ENCODE data around the gene ZDHHC9. TPM values are rescaled to one million over a fixed set of nuclear protein-coding genes. Genes with fewer than 3 reads are reported as not detected.
"Not testable (repeated sequence)": the region's sequence is repeated elsewhere in the genome, so short reads cannot be mapped to it uniquely, and the experiment has no call there.

Gene ZDHHC9
- 13.9 and 17.4 TPM in 2 replicates for total RNA-seq (2014; rRNA removed; shearing (Covaris generic))

DNA sequence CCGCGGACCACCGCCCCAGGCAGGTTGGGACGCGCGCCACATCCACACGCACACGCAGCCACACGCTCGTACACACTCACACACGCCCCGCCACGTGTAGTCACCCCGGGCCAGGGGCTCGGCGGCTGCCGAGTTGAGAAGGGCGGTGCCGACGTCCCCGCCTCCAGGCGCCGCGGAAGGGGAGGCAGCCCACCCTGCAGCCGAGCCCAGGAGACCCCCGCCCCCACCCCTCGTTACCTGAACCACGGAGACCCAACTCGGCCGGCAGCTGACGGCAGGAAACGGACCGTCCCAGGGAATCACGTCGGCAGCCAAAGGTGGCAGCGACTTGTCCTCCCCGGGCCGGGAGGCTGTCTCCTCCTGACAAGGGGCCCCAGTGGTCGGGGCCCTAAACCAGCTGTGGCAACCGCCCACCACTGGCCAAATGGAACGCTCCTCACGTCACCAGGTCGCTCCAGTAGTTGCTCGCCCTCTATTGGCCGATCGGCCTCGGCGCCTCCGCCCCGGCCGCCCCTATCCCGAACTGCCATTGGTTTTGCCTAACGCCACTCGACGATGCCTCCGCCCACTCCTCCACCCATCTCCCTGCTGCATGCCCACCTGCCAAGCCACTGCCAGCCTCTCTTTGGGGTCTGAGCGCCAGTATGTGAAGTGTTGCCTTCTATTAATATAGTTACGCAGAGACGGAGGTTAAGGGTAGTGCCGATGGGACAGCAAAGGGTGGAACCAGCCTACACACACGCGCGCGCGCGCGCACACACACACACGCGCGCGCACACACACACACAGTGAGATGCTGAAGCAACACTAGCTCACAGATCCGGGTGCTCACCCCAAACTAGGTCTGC lies at the start of gene ZDHHC9:
ZDHHC9 (minus strand) TSS at position 428 of the 848 bp plus-strand sequence. CDS start 1,941 bp downstream, outside the sequence.
- peak; percentile 81 for DNase-seq (ENCODE audit: low read depth)

DNA sequence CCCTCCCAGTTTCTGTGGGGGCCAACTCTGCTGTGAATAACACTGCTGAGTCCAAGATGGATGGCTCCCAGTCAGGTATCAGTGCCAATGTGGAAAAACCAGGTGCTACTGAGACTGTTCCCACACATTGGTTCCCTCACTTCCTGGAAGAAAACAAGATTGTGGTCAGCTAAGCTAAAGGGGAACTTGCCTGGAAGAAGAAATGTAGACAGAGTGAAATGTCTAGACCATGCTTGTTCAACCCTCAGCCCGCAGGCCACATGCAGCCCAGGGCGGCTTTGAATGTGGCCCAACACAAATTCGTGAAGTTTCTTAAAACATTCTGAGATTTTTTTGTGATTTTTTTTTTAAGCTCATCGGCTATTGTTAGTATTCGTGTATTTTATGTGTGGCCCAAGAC lies 33.7 kb upstream of the ZDHHC9 start:
- peak; percentile 17 for DNase-seq (ENCODE audit: low read depth)

DNA sequence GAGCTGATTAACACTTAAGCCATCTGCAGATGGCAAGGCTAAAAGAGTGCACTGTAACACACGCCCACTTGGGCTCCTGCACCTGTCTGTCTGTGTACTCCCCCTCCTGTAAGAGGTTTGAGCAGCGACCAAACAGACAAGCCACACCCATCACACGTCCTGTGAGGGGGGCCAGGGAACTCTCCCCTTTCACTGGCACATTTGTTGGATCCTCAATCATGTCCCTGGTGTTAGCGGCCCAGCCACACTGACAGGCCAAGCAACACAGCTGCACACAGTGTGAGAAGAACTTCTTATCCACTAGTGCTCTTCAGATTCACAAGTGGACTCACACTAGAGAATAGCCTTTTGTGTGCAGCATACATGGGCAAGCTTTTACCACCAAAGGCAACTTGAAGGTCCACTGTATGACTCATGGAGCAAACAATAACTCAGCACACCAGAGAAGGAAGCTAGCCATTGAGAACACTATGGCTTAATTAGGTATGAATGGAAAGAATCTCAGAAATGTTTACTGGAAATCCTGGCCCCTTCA lies 33.2 kb upstream of the ZDHHC9 start:
- DNase-seq (ENCODE audit: low read depth) = peak; percentile 64

DNA sequence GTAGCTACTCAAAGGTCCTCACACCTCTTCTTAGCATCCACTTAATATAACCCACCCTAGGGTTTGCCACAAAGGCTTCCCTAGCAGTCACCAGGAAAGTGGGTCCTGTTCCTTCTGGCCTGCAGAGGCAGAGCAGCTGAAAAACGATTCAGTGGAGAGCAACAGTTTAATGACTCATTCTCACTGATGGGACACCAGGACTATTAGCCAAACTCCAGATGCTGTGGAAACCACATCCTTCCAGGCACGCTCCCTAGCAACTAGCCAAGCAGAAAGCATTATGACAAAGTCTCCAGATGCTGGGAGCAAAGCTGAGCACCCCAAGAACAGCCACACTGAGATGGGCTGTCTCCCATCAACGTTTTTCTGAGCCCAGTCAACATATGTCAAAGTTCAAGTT lies 32.0 kb upstream of the ZDHHC9 start:
- DNase-seq (ENCODE audit: low read depth) = peak; percentile 86

DNA sequence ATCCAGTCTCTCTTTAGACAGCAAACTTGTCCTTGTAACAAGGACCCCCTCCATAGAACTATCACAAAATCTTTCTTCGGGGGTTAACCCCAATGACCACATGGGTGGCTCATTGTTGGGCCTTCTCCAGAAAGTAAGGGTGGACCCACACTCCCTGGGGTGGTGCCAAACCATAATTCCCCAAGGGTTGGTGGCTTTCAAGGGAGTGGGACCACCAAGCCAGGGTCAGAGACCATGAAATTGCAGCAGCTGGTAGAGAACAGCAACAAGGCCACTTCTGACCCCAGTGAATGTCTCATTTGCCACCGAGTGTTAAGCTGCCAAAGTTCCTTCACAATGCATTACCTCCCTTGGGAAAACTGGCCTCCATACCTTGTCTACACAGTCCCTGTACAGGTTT lies 28.8 kb upstream of the ZDHHC9 start:
- no peak for DNase-seq (ENCODE audit: low read depth)

DNA sequence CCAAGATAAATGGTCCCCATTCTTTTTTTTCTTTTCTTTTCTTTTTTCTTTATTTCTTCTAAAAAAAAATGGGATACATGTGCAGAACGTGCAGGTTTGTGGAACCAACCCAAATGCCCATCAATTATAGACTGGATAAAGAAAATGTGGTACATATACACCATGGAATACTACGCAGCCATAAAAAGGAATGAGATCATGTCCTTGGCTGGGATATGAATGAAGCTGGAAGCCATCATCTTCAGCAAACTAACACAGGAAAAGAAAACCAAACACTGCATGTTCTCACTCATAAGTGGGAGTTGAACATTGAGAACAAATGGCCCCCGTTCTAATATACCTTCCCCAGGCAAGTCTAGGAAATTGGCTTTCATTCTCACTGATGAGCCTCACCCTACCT lies 22.6 kb upstream of the ZDHHC9 start:
- not testable (repeated sequence) for DNase-seq (ENCODE audit: low read depth)

DNA sequence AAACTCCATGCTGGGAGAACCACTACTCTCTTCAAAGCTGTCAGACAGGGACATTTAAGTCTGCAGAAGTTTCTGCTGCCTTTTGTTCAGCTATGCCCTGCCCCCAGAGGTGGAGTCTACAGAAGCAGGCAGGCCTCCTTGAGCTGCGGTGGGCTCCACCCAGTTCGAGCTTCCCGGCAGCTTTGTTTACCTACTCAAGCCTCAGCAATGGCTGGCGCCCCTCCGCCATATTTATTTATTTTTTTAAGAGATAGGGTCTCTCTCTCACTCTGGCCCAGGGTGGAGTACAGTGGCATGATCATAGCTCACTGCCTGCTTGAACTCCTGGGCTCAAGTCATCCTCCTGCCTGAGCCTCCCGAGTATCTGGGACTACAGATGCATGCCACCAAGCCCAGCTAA lies 15.4 kb upstream of the ZDHHC9 start:
- not testable (repeated sequence) for DNase-seq (ENCODE audit: low read depth)

DNA sequence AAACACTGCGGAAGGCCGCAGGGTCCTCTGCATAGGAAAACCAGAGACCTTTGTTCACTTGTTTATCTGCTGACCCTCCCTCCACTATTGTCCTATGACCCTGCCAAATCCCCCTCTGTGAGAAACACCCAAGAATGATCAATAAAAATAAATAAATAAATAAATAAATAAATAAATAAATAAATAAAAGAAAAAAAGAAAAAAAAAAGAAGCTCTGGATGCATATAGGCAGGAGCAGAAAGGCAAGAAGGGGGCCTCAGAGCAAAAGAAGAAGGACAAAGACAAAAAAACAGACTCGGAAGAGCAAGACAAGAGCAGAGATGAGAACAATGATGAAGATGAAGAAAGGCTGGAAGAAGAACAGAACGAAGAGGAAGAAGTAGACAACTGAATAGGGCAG lies 8.1 kb upstream of the ZDHHC9 start:
- not testable (repeated sequence) for DNase-seq (ENCODE audit: low read depth)

DNA sequence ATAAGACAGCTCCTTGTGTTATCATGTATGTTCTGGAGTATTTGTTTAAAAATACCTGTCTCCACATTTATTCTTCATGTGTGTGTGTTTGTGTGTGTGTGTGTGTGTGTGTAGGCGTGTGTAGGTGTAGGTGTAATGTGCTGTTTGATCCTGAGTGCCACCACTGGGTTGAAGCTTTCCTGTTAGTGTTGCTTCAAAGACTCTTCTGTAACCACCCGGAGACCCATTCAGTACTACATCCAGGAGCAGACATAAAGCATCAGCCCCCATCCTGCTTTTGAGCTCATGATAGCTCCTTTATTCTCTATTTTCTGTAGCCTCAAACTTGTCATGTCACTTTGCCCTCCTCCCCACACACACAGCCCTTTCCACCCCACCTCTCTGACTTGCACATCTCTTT lies 3.0 kb upstream of the ZDHHC9 start:
- no peak for DNase-seq (ENCODE audit: low read depth)

DNA sequence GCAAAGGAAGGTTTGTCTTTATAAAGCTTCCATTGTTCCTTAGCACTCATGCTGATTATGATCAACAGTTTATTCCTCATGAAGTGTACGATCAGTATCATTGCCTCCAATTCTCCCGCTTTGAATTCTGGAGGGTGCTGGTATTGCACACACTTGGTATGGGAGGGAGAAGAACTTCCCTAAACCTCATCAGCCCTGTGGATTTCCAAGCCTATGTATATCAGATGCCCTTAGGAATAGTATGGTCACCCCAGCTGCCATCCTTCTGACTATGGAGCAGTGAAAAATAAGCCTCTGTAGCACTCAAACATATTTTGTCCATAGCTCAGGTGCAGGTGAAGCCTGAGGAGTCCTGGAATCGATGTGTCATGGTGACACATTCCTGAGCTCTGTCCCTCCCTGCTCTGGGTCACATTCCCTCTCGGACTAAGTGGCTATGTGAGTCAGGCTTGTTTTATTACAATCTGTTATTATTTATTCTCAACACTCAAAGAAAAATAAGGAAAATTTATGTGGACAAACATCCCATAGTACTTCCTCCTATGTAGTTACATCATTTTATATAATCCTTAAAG lies 2.0 kb upstream of the ZDHHC9 start:
- DNase-seq (ENCODE audit: low read depth) = no peak

DNA sequence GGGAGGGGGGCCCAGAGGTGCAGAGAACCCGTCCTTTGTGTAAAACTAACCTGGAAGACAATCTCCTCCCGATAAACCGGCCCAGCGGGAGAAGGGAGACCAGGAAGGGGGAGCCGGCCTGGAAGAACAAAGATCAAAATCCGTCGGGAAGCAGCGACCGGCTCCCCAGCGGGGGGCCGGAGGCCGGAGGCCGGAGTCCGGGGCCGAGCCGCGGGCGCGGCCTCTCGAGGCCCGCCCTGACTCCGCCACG lies 552 bp downstream of the ZDHHC9 start:
- no peak for DNase-seq (ENCODE audit: low read depth)

DNA sequence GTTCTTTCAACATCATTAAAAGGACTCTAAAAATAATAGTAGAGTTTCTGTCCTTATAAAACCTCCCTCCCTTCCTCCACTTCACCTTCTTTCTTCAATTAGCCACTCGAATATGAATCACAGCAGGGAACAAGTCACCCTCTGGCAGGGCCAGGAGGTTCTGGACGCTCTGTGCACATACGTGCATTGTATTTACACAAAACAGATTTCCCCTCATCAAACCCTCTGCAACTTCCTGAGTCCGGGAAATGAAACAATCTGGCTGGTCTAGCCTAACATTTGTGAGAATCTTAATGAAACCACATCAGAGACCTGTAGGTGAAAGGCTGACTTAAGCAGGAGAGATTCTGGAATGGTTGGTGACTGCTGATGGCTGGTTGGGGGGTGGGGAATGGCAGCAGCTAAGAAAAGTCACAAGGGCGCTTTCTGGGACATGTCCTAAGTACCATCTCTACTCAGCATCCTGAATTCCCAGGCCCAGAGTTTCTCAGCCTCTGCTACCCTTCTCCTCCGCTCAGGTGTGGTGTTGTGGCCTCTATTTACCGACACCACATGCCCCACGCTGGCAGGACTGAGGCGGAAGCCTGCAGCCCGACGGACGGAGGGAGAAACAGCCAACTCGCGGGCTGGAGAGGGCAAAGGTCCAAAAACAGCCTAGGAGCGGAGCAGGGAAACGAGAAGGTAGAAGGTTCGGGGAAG lies 1.0 kb downstream of the ZDHHC9 start:
- DNase-seq (ENCODE audit: low read depth) = peak; percentile 32

DNA sequence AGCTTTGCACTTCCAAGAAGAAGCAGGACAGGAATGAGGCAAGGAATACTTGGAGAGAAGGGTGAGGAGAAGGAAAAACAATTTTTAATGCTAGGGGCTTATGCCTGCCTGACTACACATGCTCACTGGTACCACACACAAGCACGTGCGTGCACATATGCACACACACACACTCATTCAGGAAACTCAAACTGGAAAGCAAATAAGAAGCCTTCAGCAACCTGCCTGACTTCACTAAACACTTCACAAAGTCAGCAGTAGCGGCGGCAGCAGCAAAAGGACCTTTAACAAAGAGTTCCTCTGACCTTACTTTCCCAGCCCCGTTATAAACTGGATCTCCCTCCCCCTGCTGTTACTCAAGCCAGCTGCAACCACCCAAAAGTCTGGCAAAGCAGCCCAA lies 3.3 kb downstream of the ZDHHC9 start:
- DNase-seq (ENCODE audit: low read depth) = no peak

DNA sequence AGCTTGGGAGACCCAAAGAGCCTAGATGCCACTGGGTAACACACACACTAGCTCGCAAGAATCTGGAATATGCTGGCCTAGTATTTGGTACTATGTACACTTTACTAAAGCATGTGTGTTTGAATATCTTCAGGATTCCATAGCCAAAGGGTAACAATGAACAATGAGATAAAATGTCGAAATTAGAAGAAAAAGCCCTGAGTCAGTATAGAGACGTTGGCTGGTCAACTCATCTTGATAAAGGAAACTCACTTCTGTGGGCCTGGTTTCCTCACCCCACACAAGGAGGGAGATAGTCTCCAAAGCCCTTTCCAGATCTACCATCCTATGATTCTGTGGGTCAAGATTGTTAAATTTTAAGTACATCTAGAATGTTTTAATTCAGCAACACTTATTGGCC lies 6.9 kb downstream of the ZDHHC9 start:
- no peak for DNase-seq (ENCODE audit: low read depth)

DNA sequence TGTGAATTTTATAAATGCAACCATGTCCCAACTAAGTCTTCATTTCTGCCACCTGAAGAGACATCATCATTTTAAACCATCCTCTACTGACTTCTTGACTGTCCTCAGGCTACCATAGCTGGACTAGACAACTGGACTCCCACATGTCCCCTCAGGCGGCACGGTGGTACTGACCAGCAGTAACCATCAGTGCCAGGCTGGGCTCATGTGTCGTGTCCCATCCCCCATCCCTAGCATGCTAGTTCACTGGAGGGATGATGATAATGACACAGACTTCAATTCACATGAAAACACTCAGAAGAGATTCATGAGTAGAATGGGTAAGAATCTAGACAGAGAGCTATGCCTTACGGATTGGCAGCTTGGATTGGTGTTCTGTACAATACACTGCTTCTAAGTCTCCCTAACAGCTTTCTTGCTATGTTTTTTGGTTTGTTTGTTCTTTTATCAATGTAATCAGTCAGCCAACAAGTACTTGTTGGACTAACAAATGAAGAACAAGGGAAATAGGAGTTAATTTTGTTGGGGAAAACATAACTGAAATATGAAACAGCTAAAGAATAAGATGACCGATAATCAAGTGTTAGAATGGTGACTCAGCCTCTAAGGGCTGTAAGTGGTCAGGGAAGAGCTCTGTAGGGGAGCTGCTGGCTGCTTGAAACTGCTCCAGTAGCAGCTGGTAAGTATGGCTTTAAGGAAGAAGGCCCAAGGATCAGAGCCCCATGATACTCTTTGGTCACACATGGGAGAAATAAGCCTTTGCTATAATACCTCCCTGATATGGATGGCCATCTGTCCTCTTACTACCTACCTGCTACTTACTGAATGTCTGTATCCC lies 10.3 kb downstream of the ZDHHC9 start:
- peak; percentile 56 for DNase-seq (ENCODE audit: low read depth)

DNA sequence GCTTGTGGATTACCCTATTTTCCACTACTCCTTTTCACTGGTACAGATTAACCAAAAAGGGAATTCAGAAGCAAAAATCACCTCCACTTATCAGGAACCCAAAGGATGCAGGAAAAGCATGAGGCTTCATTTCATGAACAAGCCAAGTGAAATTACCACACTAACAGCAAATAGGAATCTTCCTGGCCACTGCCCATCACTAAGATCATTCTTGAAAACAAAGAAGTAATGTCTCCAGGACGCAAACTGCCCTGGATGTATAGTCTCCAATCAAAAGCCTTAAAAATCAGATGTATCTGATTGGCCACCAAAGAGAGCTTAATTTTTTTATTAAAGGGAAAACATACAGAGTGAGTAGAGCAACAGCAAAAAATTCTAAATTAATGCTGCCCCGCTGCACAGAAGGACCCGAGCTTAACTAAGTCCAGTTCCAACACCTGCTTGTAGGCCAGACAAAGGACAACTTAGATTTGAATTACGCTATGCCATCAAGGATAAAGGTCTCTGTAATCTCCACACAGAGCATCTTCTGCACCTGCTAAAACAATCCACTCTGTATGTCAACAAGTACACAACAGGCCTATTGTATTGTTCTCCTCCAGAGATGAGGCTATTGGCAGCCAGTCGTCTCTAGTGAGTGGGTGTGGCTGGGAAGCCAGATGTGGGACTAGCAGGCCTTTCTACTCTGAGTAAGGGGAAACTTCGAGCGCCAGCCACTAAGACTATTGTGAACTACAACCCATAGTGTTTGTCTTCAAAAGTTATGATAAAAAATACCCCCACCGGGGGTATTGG lies 12.4 kb downstream of the ZDHHC9 start:
- DNase-seq (ENCODE audit: low read depth) = no peak

DNA sequence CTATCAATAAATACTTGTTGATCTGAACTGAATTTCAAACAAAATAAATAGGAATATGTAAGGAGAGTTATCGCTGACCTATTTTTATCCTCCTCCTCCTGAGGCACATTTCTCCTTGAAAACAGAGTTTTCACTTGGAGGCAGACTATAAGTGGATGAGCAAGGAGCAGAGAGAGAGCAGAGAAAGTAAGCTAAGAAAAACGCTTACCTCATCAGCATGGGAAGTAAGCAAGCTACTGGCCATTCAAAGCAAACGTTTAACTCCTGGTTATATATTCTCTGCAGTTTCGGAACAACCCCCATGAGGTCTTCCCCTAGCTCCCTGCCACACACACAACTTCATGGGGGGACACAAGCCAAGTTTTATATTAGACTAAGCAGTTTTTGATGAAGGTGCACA lies 13.2 kb downstream of the ZDHHC9 start:
- DNase-seq (ENCODE audit: low read depth) = no peak

DNA sequence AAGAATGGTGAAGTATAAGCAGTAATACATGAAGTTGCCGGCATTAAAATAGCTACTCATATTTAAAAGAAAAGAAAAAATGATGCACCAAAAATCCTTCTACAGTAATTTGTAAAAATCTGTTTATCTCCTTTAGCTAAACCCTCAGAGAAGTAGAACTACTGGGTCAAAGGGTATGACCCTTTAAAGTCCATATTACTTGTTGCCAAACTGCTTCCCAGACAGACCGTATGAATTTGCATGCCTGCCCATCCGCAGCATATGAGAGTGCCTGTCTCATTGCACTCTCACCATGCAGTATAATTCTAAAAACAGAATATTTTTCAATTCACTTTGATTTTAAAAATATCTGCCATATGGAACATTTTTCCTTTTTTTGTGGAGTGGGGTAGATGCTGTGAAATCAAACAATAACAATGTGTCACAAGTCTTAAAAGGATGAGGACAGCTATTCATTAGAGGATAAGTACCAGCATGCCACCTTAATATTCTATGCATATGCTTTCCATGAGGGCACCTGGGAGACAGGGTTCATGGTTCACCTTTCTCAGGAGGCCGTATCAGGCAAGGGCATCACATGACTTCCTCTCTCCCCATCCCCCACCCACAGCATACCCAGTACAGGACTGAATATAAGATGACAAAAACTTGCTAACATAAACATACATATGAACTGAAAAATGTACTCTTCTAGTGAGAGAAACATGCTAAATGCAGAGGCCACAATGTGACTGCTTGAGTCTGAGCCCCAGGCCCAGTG lies 17.8 kb downstream of the ZDHHC9 start:
- DNase-seq (ENCODE audit: low read depth) = no peak

DNA sequence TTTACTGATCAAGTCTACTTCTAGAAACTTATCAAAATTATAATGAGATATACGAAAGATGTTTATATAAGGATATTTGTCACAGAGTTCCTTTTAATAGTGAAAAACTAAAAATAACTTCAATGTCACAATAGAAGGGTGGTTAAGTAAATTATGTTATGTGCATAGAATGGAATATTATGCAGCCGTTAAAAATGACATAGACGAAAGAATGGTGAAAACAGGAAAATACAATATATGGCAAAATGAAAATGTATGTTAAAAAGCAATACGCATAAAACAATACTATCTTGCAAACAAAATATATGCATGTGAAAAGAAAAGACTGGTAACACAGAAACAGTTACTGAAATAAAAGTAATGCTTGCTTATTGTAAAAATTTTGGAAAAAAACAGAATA lies 19.1 kb downstream of the ZDHHC9 start:
- no peak for DNase-seq (ENCODE audit: low read depth)

DNA sequence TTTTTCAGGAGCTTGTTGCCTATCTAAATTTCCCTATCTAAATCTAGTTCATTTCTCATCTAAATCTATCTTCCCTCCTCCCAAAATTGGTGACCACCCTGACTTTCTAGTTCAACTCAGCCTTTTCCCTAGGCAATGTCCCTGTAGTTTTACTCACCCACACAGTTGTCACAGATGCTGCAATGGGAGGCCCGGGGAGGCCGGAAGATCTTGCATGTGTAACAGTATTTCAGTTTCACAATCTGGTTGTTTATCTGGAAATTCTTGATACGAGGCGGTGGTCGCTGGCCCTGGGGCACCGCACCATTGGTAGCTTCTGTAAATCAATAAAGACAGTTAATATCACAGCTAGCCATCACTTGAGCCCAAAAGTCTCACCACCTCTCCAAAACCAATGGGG lies 20.2 kb downstream of the ZDHHC9 start:
- no peak for DNase-seq (ENCODE audit: low read depth)

All from RPMI7951 (cell line).